Liver (tissue), 9 donors: ENCODE results near the gene EXOC6. TPM values are rescaled to one million over a fixed set of nuclear protein-coding genes. Genes with fewer than 3 reads are reported as not detected.

ENCODE experiments used
- DNase-seq: peaks from one replicate; pipeline ENCODE4 v3.0.0-alpha.2; 2017; ENCODE audit warnings: low spot score
- H3K27ac ChIP-seq, 2 donors: one replicate each; pipeline ENCODE4 v1.7.0; 2013; ENCODE audit warnings: inconsistent platforms in 2 of 2, low read length in 2 of 2, control low read depth in 1 of 2, low read depth in 1 of 2, mild to moderate bottlenecking in 1 of 2
- H3K27me3 ChIP-seq, 4 donors: one replicate each; pipeline versions ENCODE4 v1.6.1 to v1.7.0; 2013; ENCODE audit warnings: low read length in 3 of 4, inconsistent platforms in 1 of 4, mild to moderate bottlenecking in 1 of 4, moderate library complexity in 1 of 4; ENCODE audit not compliant: control insufficient read depth in 4 of 4, insufficient read depth in 4 of 4
- H3K36me3 ChIP-seq, 4 donors: one replicate each; pipeline versions ENCODE4 v1.6.1 to v1.7.0; 2013; ENCODE audit warnings: low read length in 3 of 4, mild to moderate bottlenecking in 3 of 4, low read depth in 1 of 4, moderate library complexity in 1 of 4; ENCODE audit not compliant: control insufficient read depth in 4 of 4, insufficient read depth in 3 of 4
- H3K4me1 ChIP-seq, 4 donors: one replicate each; pipeline versions ENCODE4 v1.6.1 to v1.7.0; 2013; ENCODE audit warnings: low read length in 3 of 4, mild to moderate bottlenecking in 3 of 4, moderate library complexity in 1 of 4; ENCODE audit not compliant: control insufficient read depth in 4 of 4, insufficient read depth in 4 of 4
- H3K4me3 ChIP-seq, 3 donors: one replicate each; pipeline versions ENCODE4 v1.6.1 to v1.7.0; 2013; ENCODE audit warnings: low read length in 3 of 3, control low read depth in 1 of 3, low read depth in 1 of 3, mild to moderate bottlenecking in 1 of 3
- H3K9ac ChIP-seq, 2 donors: one replicate each; pipeline ENCODE4 v1.7.0; 2013; ENCODE audit warnings: low read length in 2 of 2, mild to moderate bottlenecking in 2 of 2, moderate library complexity in 2 of 2, control low read depth in 1 of 2, low read depth in 1 of 2
- H3K9me3 ChIP-seq, 4 donors: one replicate each; pipeline versions ENCODE4 v1.6.1 to v1.7.0; 2013; ENCODE audit warnings: low read length in 3 of 4; ENCODE audit not compliant: control insufficient read depth in 4 of 4
- EGR1 ChIP-seq, 2 donors: IDR thresholded peaks; 2 replicates each; pipeline ENCODE4 v1.6.1; 2016 to 2018; ENCODE audit warnings: antibody characterized with exemption in 2 of 2, low read depth in 2 of 2
- FOXA1 ChIP-seq: IDR thresholded peaks from 2 replicates; pipeline ENCODE4 v1.6.1; 2016; ENCODE audit warnings: antibody characterized with exemption
- FOXA2 ChIP-seq: IDR thresholded peaks from 2 replicates; pipeline ENCODE4 v1.6.1; 2016; ENCODE audit warnings: antibody characterized with exemption
- GABPA ChIP-seq, 2 donors: IDR thresholded peaks in 1 of 2; conservative IDR thresholded peaks in 1 of 2; 2 replicates each; pipeline ENCODE4 v1.6.1; 2016; ENCODE audit warnings: antibody characterized with exemption in 2 of 2, mild to moderate bottlenecking in 1 of 2, moderate library complexity in 1 of 2
- HNF4A ChIP-seq, 2 donors: conservative IDR thresholded peaks; 2 replicates each; pipeline ENCODE4 v1.6.1; 2016; ENCODE audit warnings: antibody characterized with exemption in 2 of 2, mild to moderate bottlenecking in 2 of 2
- HNF4G ChIP-seq: IDR thresholded peaks from 2 replicates; pipeline ENCODE4 v1.6.1; 2016; ENCODE audit warnings: antibody characterized with exemption
- JUND ChIP-seq, 2 donors: IDR thresholded peaks; 2 replicates each; pipeline ENCODE4 v1.6.1; 2016; ENCODE audit warnings: antibody characterized with exemption in 2 of 2
- NR2F2 ChIP-seq: IDR thresholded peaks from 2 replicates; pipeline ENCODE4 v1.6.1; 2016; ENCODE audit warnings: antibody characterized with exemption
- RXRA ChIP-seq, 2 donors: IDR thresholded peaks; 2 replicates each; pipeline ENCODE4 v1.6.1; 2017 to 2018; ENCODE audit warnings: antibody characterized with exemption in 2 of 2, mild to moderate bottlenecking in 1 of 2
- SP1 ChIP-seq: IDR thresholded peaks from 2 replicates; pipeline ENCODE4 v1.6.1; 2018; ENCODE audit warnings: antibody characterized with exemption, mild to moderate bottlenecking
- TAF1 ChIP-seq: conservative IDR thresholded peaks from 2 replicates; pipeline ENCODE4 v1.6.1; 2016; ENCODE audit warnings: antibody characterized with exemption, mild to moderate bottlenecking
- YY1 ChIP-seq: IDR thresholded peaks from 2 replicates; pipeline ENCODE4 v1.6.1; 2016; ENCODE audit warnings: antibody characterized with exemption, mild to moderate bottlenecking
- WGBS: extraction: QIAGEN DNeasy Blood & Tissue Kit; methylation state at CpG from one replicate; pipeline ENCODE4 v1.1.7; 2013; 5-methylcytosine and 5-hydroxymethylcytosine counted together
- polyA plus RNA-seq, 2 donors: library from polyadenylated mRNA; stranded (reverse) in 1 of 2; unstranded in 1 of 2; fragments of 200-250 nt in 1 of 2; fragments of >200 nt in 1 of 2; fragmentation: Nextera tagmentation in 1 of 2; extraction: Ambion mirVana in 1 of 2; gene quantifications; one replicate each; pipeline versions ENCODE4 v1.2.1 to v1.2.3, GENCODE V29; 2013 to 2015
- total RNA-seq, 2 donors: library from RNA; depleted of rRNA; stranded (reverse); fragments of >200 nt; gene quantifications; one replicate each; pipeline ENCODE4 v1.2.3, GENCODE V29; 2014
- TF ChIP-seq, protein P1 (sequence below): IDR thresholded peaks from 2 replicates; pipeline ENCODE4 v1.6.1; 2016; ENCODE audit warnings: antibody characterized with exemption
- TF ChIP-seq, protein P2 (sequence below): IDR thresholded peaks from 2 replicates; pipeline ENCODE4 v1.6.1; 2016; ENCODE audit warnings: antibody characterized with exemption, mild to moderate bottlenecking
- TF ChIP-seq, protein P3 (sequence below): IDR thresholded peaks from 2 replicates; pipeline ENCODE4 v1.6.1; 2016; ENCODE audit warnings: antibody characterized with exemption
- TF ChIP-seq, protein P4 (sequence below): fragments of 150-350 bp; IDR thresholded peaks from 2 replicates; pipeline ENCODE4 v1.5.1; 2017; ENCODE audit warnings: improper control_type of control experiment, low read depth, low read length; ENCODE audit not compliant: missing input control
- TF ChIP-seq, protein P5 (sequence below): IDR thresholded peaks from 2 replicates; pipeline ENCODE4 v1.6.1; 2016; ENCODE audit warnings: antibody characterized with exemption
- donor health status: healthy.
- donor health status: healthy.
- donor health status: healthy.
- donor health status: healthy.
- donor health status: healthy.

The EXOC6 gene
- total and polyA plus RNA-seq, 4 donors = 6.5 to 35.4 (median 8.4) TPM

DNA sequence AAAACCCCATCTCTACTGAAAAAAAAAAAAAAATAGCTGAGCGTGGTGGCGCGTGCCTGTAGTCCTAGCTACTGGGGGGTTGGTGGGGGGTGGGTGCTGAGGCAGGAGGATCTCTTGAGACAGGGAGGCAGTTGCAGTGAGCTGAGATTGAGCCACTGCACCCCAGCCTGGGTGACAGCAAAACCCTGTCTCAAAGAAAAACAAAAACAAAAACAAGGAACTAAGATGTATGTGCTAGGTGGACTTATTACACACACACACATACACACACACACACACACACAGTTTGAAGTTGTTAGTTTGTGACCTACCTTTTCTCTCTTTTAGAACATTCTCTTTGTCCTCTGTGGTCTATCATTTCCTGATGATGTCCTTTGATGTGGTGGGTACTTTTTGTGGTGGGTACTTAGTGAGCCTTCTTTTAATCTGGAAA lies 53.5 kb downstream of the EXOC6 start:
- Histone ChIP-seq H3K4me1 (no peaks in the 10 kb centered on the region), H3K27me3 (no peaks in the 10 kb centered on the region), H3K36me3 (peaks cover 0 to 2% (median 1%) of the 10 kb centered on the region in 4 donors), H3K27ac (no peak overlapping the region), H3K9ac (no peak overlapping the region), H3K4me3 (no peak overlapping the region), H3K9me3 (no peaks in the 10 kb centered on the region)
- WGBS = 99% methylated on average over 3 of the region's 3 CpGs
- DNase-seq = no peak
- no peak for TF ChIP-seq FOXA2
- no peak for TF ChIP-seq JUND (IDR thresholded peaks at IDR 0.05)
- no peak for TF ChIP-seq YY1
- TF ChIP-seq, protein P1, sequence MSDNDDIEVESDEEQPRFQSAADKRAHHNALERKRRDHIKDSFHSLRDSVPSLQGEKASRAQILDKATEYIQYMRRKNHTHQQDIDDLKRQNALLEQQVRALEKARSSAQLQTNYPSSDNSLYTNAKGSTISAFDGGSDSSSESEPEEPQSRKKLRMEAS = no peak
- no peak for TF ChIP-seq NR2F2
- no peak for TF ChIP-seq SP1
- TF ChIP-seq, protein P2, sequence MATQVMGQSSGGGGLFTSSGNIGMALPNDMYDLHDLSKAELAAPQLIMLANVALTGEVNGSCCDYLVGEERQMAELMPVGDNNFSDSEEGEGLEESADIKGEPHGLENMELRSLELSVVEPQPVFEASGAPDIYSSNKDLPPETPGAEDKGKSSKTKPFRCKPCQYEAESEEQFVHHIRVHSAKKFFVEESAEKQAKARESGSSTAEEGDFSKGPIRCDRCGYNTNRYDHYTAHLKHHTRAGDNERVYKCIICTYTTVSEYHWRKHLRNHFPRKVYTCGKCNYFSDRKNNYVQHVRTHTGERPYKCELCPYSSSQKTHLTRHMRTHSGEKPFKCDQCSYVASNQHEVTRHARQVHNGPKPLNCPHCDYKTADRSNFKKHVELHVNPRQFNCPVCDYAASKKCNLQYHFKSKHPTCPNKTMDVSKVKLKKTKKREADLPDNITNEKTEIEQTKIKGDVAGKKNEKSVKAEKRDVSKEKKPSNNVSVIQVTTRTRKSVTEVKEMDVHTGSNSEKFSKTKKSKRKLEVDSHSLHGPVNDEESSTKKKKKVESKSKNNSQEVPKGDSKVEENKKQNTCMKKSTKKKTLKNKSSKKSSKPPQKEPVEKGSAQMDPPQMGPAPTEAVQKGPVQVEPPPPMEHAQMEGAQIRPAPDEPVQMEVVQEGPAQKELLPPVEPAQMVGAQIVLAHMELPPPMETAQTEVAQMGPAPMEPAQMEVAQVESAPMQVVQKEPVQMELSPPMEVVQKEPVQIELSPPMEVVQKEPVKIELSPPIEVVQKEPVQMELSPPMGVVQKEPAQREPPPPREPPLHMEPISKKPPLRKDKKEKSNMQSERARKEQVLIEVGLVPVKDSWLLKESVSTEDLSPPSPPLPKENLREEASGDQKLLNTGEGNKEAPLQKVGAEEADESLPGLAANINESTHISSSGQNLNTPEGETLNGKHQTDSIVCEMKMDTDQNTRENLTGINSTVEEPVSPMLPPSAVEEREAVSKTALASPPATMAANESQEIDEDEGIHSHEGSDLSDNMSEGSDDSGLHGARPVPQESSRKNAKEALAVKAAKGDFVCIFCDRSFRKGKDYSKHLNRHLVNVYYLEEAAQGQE = no peak
- TF ChIP-seq EGR1 (IDR thresholded peaks at IDR 0.05; ENCODE audit: low read depth in 2 of 2) = no peak
- TF ChIP-seq, protein P3, sequence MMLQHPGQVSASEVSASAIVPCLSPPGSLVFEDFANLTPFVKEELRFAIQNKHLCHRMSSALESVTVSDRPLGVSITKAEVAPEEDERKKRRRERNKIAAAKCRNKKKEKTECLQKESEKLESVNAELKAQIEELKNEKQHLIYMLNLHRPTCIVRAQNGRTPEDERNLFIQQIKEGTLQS = no peak
- TF ChIP-seq FOXA1 = no peak

DNA sequence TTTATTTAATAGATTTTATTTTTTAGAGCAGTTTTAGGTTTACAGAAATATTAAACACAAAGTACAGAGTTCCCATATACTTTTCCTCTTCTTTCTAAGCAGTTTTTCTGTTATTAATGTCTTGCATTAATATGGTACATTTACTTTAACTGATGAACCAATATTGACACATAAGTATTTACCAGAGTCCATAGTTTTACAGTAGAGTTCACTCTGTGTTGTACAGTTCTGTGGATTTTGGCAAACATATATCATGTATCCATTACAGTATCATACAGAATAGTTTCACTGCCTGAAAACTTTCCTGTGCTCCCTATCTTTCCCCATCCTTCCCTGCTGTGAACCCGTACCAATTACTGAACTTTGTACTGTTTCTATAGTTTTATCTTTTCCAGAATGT lies 55.3 kb downstream of the EXOC6 start:
- Histone ChIP-seq H3K9ac (no peak overlapping the region), H3K4me3 (no peak overlapping the region), H3K27ac (no peak overlapping the region), H3K4me1 (no peaks in the 10 kb centered on the region), H3K27me3 (no peaks in the 10 kb centered on the region), H3K9me3 (no peaks in the 10 kb centered on the region), H3K36me3 (peaks cover 0 to 5% (median 1%) of the 10 kb centered on the region in 4 donors)
- WGBS = 95% methylated on average over 1 of the region's 1 CpG
- DNase-seq = no peak
- TF ChIP-seq, protein P3 = no peak
- TF ChIP-seq YY1 (no peak), SP1 (no peak), TAF1 (no peak), JUND (IDR thresholded peaks at IDR 0.05) (no peak), NR2F2 (no peak), GABPA (IDR thresholded peaks at IDR 0.05 in 1 of 2, conservative IDR thresholded peaks at IDR 0.05 in 1 of 2) (no peak), FOXA2 (no peak), EGR1 (IDR thresholded peaks at IDR 0.05; ENCODE audit: low read depth in 2 of 2) (no peak), HNF4A (conservative IDR thresholded peaks at IDR 0.05) (no peak), RXRA (IDR thresholded peaks at IDR 0.05) (no peak), FOXA1 (no peak), HNF4G (no peak)
- TF ChIP-seq, protein P2 = no peak
- TF ChIP-seq, protein P4, sequence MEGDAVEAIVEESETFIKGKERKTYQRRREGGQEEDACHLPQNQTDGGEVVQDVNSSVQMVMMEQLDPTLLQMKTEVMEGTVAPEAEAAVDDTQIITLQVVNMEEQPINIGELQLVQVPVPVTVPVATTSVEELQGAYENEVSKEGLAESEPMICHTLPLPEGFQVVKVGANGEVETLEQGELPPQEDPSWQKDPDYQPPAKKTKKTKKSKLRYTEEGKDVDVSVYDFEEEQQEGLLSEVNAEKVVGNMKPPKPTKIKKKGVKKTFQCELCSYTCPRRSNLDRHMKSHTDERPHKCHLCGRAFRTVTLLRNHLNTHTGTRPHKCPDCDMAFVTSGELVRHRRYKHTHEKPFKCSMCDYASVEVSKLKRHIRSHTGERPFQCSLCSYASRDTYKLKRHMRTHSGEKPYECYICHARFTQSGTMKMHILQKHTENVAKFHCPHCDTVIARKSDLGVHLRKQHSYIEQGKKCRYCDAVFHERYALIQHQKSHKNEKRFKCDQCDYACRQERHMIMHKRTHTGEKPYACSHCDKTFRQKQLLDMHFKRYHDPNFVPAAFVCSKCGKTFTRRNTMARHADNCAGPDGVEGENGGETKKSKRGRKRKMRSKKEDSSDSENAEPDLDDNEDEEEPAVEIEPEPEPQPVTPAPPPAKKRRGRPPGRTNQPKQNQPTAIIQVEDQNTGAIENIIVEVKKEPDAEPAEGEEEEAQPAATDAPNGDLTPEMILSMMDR = no peak
- TF ChIP-seq, protein P5, sequence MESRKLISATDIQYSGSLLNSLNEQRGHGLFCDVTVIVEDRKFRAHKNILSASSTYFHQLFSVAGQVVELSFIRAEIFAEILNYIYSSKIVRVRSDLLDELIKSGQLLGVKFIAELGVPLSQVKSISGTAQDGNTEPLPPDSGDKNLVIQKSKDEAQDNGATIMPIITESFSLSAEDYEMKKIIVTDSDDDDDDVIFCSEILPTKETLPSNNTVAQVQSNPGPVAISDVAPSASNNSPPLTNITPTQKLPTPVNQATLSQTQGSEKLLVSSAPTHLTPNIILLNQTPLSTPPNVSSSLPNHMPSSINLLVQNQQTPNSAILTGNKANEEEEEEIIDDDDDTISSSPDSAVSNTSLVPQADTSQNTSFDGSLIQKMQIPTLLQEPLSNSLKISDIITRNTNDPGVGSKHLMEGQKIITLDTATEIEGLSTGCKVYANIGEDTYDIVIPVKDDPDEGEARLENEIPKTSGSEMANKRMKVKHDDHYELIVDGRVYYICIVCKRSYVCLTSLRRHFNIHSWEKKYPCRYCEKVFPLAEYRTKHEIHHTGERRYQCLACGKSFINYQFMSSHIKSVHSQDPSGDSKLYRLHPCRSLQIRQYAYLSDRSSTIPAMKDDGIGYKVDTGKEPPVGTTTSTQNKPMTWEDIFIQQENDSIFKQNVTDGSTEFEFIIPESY = no peak
- TF ChIP-seq, protein P1 = no peak
